ENCODE results near the gene LYRM1. TPM values are rescaled to one million over a fixed set of nuclear protein-coding genes. Genes with fewer than 3 reads are reported as not detected.

The LYRM1 gene
- polyA plus RNA-seq, 1 experiment, result 19.3 TPM

GRCh38 chr16:20871941-20872815 lies 28.4 kb upstream of the LYRM1 start:
- H3K36me3 ChIP-seq (ENCODE audit: control insufficient read depth, insufficient read depth, low read length), result no peaks in the 10 kb centered on the region
- no peak for DNase-seq (ENCODE audit: low read depth)
- no peak for TF ChIP-seq CTCF (IDR thresholded peaks at IDR 0.05; ENCODE audit: insufficient read depth, low read depth, low read length)
- no peak overlapping the region for H3K4me3 ChIP-seq (ENCODE audit: low read depth, low read length)
- ChIA-PET CTCF (interaction anchor here (0.7 kb wide), 1 partner anchor 129 kb away, joined by 3 read pairs; no protein-coding TSS in a partner anchor), POLR2A (no interaction called here)
- no peaks in the 10 kb centered on the region for H3K27me3 ChIP-seq (ENCODE audit: control insufficient read depth, insufficient read depth, low read length)

GRCh38 chr16:20873331-20873730 lies 27.2 kb upstream of the LYRM1 start:
- CTCF ChIA-PET, result interaction anchor here (0.7 to 1.9 kb wide), 6 partner anchors 8 to 128 kb away, joined by 3 to 7 read pairs (median 4); no protein-coding TSS in a partner anchor
- H3K36me3 ChIP-seq (ENCODE audit: control insufficient read depth, insufficient read depth, low read length), result no peaks in the 10 kb centered on the region
- POLR2A ChIA-PET, result no interaction called here
- H3K27me3 ChIP-seq (ENCODE audit: control insufficient read depth, insufficient read depth, low read length), result no peaks in the 10 kb centered on the region
- no peak for TF ChIP-seq CTCF (IDR thresholded peaks at IDR 0.05; ENCODE audit: insufficient read depth, low read depth, low read length)
- no peak for DNase-seq (ENCODE audit: low read depth)
- H3K4me3 ChIP-seq (ENCODE audit: low read depth, low read length), result no peak overlapping the region

GRCh38 chr16:20874088-20874581 lies 26.4 kb upstream of the LYRM1 start:
- TF ChIP-seq CTCF (IDR thresholded peaks at IDR 0.05; ENCODE audit: insufficient read depth, low read depth, low read length), result no peak
- Histone ChIP-seq H3K36me3 (ENCODE audit: control insufficient read depth, insufficient read depth, low read length) (no peaks in the 10 kb centered on the region), H3K27me3 (ENCODE audit: control insufficient read depth, insufficient read depth, low read length) (no peaks in the 10 kb centered on the region), H3K4me3 (ENCODE audit: low read depth, low read length) (no peak overlapping the region)
- ChIA-PET POLR2A (no interaction called here), CTCF (interaction anchor here (0.6 to 1.9 kb wide), 7 partner anchors 9 to 93 kb away, joined by 3 to 7 read pairs (median 4); no protein-coding TSS in a partner anchor)
- DNase-seq (ENCODE audit: low read depth), result no peak

- Histone ChIP-seq H3K27me3 (ENCODE audit: control insufficient read depth, insufficient read depth, low read length) (no peaks in the 10 kb centered on the region), H3K4me3 (ENCODE audit: low read depth, low read length) (no peak overlapping the region), H3K36me3 (ENCODE audit: control insufficient read depth, insufficient read depth, low read length) (no peaks in the 10 kb centered on the region)
- DNase-seq (ENCODE audit: low read depth), result no peak
- CTCF ChIA-PET, result interaction anchor here (0.6 to 1.6 kb wide), 3 partner anchors 19 to 68 kb away, joined by 3 read pairs; no protein-coding TSS in a partner anchor
- POLR2A ChIA-PET, result no interaction called here
- no peak for TF ChIP-seq CTCF (IDR thresholded peaks at IDR 0.05; ENCODE audit: insufficient read depth, low read depth, low read length)
These were observed 25.3 kb upstream of the LYRM1 start for GRCh38 chr16:20875355-20875650.

GRCh38 chr16:20878682-20879147 lies 21.9 kb upstream of the LYRM1 start:
- Histone ChIP-seq H3K4me3 (ENCODE audit: low read depth, low read length) (no peak overlapping the region), H3K36me3 (ENCODE audit: control insufficient read depth, insufficient read depth, low read length) (no peaks in the 10 kb centered on the region), H3K27me3 (ENCODE audit: control insufficient read depth, insufficient read depth, low read length) (no peaks in the 10 kb centered on the region)
- CTCF ChIA-PET, result no interaction called here
- TF ChIP-seq CTCF (IDR thresholded peaks at IDR 0.05; ENCODE audit: insufficient read depth, low read depth, low read length), result no peak
- no peak for DNase-seq (ENCODE audit: low read depth)
- POLR2A ChIA-PET, result interaction anchor here (0.6 kb wide), 1 partner anchor 20 kb away, joined by 6 read pairs; no protein-coding TSS in a partner anchor
